ENCODE data around the gene NYNRIN. TPM values are rescaled to one million over a fixed set of nuclear protein-coding genes. Genes with fewer than 3 reads are reported as not detected.
"Not testable (repeated sequence)": the region's sequence is repeated elsewhere in the genome, so short reads cannot be mapped to it uniquely, and the experiment has no call there.

Gene NYNRIN
- total RNA-seq, 1 experiment from 2014 or later: 2.7 TPM

DNA sequence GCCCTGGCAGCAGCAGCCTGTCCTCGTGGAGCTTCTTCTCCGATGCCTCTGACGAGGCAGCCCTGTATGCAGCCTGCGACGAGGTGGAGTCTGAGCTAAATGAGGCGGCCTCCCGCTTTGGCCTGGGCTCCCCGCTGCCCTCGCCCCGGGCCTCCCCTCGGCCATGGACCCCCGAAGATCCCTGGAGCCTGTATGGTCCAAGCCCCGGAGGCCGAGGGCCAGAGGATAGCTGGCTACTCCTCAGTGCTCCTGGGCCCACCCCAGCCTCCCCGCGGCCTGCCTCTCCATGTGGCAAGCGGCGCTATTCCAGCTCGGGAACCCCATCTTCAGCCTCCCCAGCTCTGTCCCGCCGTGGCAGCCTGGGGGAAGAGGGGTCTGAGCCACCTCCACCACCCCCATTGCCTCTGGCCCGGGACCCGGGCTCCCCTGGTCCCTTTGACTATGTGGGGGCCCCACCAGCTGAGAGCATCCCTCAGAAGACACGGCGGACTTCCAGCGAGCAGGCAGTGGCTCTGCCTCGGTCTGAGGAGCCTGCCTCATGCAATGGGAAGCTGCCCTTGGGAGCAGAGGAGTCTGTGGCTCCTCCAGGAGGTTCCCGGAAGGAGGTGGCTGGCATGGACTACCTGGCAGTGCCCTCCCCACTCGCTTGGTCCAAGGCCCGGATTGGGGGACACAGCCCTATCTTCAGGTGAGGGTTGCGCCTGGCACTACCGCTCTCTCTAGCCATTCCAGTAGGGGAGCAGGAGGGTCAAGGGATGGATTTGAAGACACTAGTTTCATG is 28.7 kb upstream of the NYNRIN start:
- ATAC-seq (no peak), DNase-seq (no peak)
- no TSS peak for BruUV-seq (replicated peaks)
- no peak overlapping the region for H2AFZ ChIP-seq (ENCODE audit: low read length)
- H3K4me3 ChIP-seq (ENCODE audit: low read length): no peak overlapping the region
- no peaks in the 10 kb centered on the region for H3K79me2 ChIP-seq (ENCODE audit: low read length)
- POLR2A ChIA-PET (ENCODE audit: unreplicated experiment): no interaction called here
- no peak for TF ChIP-seq EZH2phosphoT487 (IDR thresholded peaks at IDR 0.05; ENCODE audit: borderline replicate concordance, low read length)
- TF ChIP-seq CTCF (conservative IDR thresholded peaks at IDR 0.05; ENCODE audit: low read depth, low read length): no peak
- TF ChIP-seq EZH2 (IDR thresholded peaks at IDR 0.05; ENCODE audit: low read length, unreplicated experiment): no peak
- H3F3A ChIP-seq (ENCODE audit: low read length, unreplicated experiment): no peaks in the 10 kb centered on the region
- no peaks in the 10 kb centered on the region for H3K9me2 ChIP-seq (replicated peaks; ENCODE audit: low read length)
- intact Hi-C loops (cut with micrococcal nuclease): no loop called here
- no peak overlapping the region for H3K9ac ChIP-seq (ENCODE audit: low read length)
- H3K36me3 ChIP-seq (ENCODE audit: low read depth, low read length): no peaks in the 10 kb centered on the region
- no peaks in the 10 kb centered on the region for H3K9me3 ChIP-seq (ENCODE audit: low read length)
- no peaks in the 10 kb centered on the region for H3K27me3 ChIP-seq (ENCODE audit: low read length)
- peaks cover 21% of the 10 kb centered on the region for H3K4me1 ChIP-seq (ENCODE audit: insufficient read depth, low read length)
- H4K20me1 ChIP-seq (ENCODE audit: low read length): no peaks in the 10 kb centered on the region
- CTCF ChIA-PET: no interaction called here
- no peak overlapping the region for H3K27ac ChIP-seq (ENCODE audit: low read length)
- H3K4me2 ChIP-seq (ENCODE audit: low read length): no peak overlapping the region

GRCh38 chr14:24370748-24371147 is 28.1 kb upstream of the NYNRIN start:
- no peak for ATAC-seq
- Histone ChIP-seq H3K9me2 (replicated peaks; ENCODE audit: low read length) (no peaks in the 10 kb centered on the region), H3K9me3 (ENCODE audit: low read length) (no peaks in the 10 kb centered on the region), H3K4me3 (ENCODE audit: low read length) (no peak overlapping the region), H3F3A (ENCODE audit: low read length, unreplicated experiment) (no peaks in the 10 kb centered on the region), H3K4me1 (ENCODE audit: insufficient read depth, low read length) (peaks cover 15% of the 10 kb centered on the region; the same call in 1 of the 2 replicates), H2AFZ (ENCODE audit: low read length) (no peak overlapping the region), H4K20me1 (ENCODE audit: low read length) (no peaks in the 10 kb centered on the region), H3K27ac (ENCODE audit: low read length) (no peak overlapping the region), H3K27me3 (ENCODE audit: low read length) (no peaks in the 10 kb centered on the region), H3K36me3 (ENCODE audit: low read depth, low read length) (no peaks in the 10 kb centered on the region), H3K9ac (ENCODE audit: low read length) (no peak overlapping the region), H3K79me2 (ENCODE audit: low read length) (no peaks in the 10 kb centered on the region), H3K4me2 (ENCODE audit: low read length) (no peak overlapping the region)
- no peak for TF ChIP-seq EZH2 (IDR thresholded peaks at IDR 0.05; ENCODE audit: low read length, unreplicated experiment)
- TF ChIP-seq CTCF (conservative IDR thresholded peaks at IDR 0.05; ENCODE audit: low read depth, low read length): no peak
- no peak for TF ChIP-seq EZH2phosphoT487 (IDR thresholded peaks at IDR 0.05; ENCODE audit: borderline replicate concordance, low read length)
- intact Hi-C loops (cut with micrococcal nuclease): no loop called here
- DNase-seq: no peak
- no TSS peak for BruUV-seq (replicated peaks)
- ChIA-PET POLR2A (ENCODE audit: unreplicated experiment) (interaction anchor here (0.6 kb wide), 1 partner anchor 87 kb away, joined by 3 read pairs; no protein-coding TSS in a partner anchor), CTCF (no interaction called here)

- H3K9ac ChIP-seq (ENCODE audit: low read length); H3K27ac ChIP-seq (ENCODE audit: low read length); H3K4me3 ChIP-seq (ENCODE audit: low read length); ATAC-seq; H3K4me2 ChIP-seq (ENCODE audit: low read length); DNase-seq; H3F3A ChIP-seq (ENCODE audit: low read length, unreplicated experiment); H3K36me3 ChIP-seq (ENCODE audit: low read depth, low read length); CTCF ChIA-PET; H3K9me3 ChIP-seq (ENCODE audit: low read length); H2AFZ ChIP-seq (ENCODE audit: low read length); intact Hi-C loops (cut with micrococcal nuclease); H3K79me2 ChIP-seq (ENCODE audit: low read length); H3K27me3 ChIP-seq (ENCODE audit: low read length); H3K4me1 ChIP-seq (ENCODE audit: insufficient read depth, low read length); H4K20me1 ChIP-seq (ENCODE audit: low read length); H3K9me2 ChIP-seq (replicated peaks; ENCODE audit: low read length); BruUV-seq (replicated peaks): not testable (repeated sequence)
- POLR2A ChIA-PET (ENCODE audit: unreplicated experiment): interaction anchor here (0.6 kb wide), 2 partner anchors 86 to 257 kb away, joined by 3 read pairs; partner anchors contain the start of genes DCAF11 and NRL
These were observed 27.2 kb upstream of the NYNRIN start for GRCh38 chr14:24371605-24372004.

Measured in PC-3 (cell line).